Subcutaneous adipose tissue (tissue), 4 donors: Measurements from ENCODE around the gene FAM241B. TPM values are rescaled to one million over a fixed set of nuclear protein-coding genes. Genes with fewer than 3 reads are reported as not detected.

ENCODE experiments used
- total RNA-seq, 4 donors: library from RNA; depleted of rRNA; stranded (reverse); fragments of >200 nt; gene quantifications; one replicate each; pipeline ENCODE4 v1.1.0, GENCODE V29; 2016
- TF ChIP-seq, protein P1 (sequence below): fragments of 450-650 bp; IDR thresholded peaks from one replicate; pipeline ENCODE4 v1.5.1; 2016; ENCODE audit warnings: low read depth, mild to moderate bottlenecking, control low read depth, antibody characterized with exemption, moderate library complexity

Gene FAM241B
- total RNA-seq, 4 donors from 2014 or later, result 1.7 to 2.4 (median 1.8) TPM; not detected in 1

DNA sequence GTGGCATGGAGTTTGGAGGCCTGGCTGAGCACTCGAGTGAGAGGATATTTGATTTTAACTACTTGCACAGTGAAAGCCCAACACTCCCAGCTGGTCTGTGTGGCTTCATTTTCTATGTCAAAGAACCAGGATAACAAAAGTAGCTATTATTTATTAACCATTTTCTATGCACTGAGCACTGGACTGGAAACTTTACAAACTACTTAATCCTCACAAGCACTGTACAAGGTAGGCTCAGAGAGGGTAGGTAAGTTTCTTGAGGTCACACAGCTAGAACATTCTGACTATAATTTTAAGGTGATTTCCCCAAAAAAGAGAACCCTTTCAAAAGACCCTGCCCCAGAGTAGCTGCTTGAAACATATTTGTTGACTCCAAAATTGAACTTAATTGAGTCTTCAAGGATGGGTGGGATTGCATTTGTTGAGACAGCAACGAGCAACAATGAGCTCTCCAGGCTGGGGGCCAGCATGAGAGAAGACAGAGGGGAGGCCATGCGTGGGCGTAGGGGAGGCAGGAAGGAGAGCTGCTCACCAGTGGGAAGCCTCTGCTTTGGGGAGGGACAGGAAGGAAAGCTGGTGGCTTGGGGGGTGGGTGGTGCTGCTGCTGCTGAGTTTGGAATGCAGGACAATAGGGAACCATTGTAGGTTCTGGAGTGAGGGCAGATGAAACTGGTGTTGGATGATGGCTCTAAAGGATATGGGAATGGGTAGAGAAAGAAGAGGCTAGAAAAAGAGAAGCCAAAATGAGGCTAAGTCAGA, 31.5 kb downstream of the FAM241B start:
- TF ChIP-seq, protein P1, sequence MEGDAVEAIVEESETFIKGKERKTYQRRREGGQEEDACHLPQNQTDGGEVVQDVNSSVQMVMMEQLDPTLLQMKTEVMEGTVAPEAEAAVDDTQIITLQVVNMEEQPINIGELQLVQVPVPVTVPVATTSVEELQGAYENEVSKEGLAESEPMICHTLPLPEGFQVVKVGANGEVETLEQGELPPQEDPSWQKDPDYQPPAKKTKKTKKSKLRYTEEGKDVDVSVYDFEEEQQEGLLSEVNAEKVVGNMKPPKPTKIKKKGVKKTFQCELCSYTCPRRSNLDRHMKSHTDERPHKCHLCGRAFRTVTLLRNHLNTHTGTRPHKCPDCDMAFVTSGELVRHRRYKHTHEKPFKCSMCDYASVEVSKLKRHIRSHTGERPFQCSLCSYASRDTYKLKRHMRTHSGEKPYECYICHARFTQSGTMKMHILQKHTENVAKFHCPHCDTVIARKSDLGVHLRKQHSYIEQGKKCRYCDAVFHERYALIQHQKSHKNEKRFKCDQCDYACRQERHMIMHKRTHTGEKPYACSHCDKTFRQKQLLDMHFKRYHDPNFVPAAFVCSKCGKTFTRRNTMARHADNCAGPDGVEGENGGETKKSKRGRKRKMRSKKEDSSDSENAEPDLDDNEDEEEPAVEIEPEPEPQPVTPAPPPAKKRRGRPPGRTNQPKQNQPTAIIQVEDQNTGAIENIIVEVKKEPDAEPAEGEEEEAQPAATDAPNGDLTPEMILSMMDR, result no peak

DNA sequence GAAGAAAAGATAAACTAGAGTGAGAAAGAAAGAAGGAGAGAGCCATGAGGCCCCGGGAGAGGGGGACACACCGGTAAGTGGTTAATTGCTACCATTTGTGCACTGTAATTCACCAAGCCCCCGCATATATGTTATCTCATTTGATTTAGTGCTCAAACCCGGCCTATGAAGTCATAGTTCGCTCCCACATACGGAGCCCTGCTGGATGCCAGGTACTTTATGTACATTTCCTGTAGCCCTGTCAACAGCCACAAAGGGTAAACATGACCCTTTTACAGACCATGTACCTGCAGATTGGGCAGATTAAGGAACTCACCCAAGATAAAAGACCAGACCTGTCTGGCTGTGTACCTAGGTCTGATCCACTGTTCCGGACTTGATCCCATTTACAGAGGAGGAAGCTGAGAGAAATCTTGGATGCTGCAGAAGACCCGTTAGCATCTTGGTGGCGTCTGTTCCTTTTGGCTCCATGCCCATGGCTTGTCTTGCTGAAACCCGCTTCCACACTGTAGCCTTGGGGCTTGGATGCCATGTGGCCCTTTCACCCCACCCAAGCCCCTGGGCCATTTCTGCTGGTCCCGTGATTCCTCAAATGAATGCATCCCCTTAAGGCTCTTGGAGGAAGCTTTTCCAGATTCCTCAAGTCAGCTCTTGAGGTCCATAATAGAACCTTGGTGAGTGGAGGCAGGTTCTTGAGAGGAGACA, 32.3 kb downstream of the FAM241B start:
- TF ChIP-seq, protein P1, result no peak

- TF ChIP-seq, protein P1, result no peak
These were observed 32.9 kb downstream of the FAM241B start for GRCh38 chr10:69662901-69663300.

- TF ChIP-seq, protein P1, result no peak
These were observed 33.4 kb downstream of the FAM241B start for GRCh38 chr10:69663369-69663947.

- TF ChIP-seq, protein P1, result no peak
These were observed 35.6 kb downstream of the FAM241B start for GRCh38 chr10:69665474-69666320.

DNA sequence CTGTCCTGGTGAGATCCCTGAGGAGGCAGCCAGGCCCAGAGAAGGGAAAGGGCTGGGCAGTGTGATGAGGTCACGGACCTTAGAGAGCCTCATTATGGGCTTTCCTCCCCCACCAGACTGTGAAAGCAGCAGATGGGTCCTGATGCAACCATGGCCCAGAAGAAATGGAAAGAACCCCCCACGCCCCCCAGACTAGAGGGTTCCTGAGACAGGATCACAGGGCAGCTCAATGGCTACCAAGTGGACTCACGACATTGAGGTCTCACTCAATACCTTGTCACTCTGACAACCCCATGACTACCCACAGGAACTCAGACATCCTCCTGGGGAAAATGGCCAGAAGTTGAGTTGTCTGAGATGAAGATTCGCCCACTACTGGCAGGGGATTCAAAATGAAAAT, 36.7 kb downstream of the FAM241B start:
- TF ChIP-seq, protein P1, result no peak

DNA sequence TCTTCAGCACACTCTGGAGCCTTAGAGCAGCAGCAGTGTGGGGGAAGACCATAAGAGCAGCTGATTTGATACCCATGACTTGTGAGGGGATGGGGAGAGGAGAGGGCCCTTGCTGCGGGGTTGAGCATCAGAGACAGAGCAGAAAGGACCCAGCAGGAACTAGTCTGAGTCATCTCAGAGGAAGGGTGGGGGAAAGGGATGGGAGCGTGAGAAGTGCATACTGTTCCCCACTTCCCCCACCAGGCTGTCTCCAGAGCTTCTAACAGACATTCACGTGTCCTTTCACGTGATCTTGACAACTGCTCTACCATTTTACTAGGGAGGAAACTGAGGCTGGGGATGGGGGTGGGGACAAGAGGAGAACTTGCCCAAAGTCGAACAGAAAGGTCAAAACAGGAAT, 38.7 kb downstream of the FAM241B start:
- TF ChIP-seq, protein P1, result no peak
